ENCODE results near the gene CDH13. TPM values are rescaled to one million over a fixed set of nuclear protein-coding genes. Genes with fewer than 3 reads are reported as not detected.

The CDH13 gene
- total RNA-seq, 1 experiment from 2014 or later: 49.3 TPM

GRCh38 chr16:83059237-83059636 lies 432.5 kb downstream of the CDH13 start:
- POLR2A ChIA-PET: interaction anchor here (0.5 kb wide), 1 partner anchor 435 kb away, joined by 3 read pairs; no protein-coding TSS in a partner anchor
- no peak for TF ChIP-seq CTCF (IDR thresholded peaks at IDR 0.05; ENCODE audit: unreplicated experiment)
- no peaks in the 10 kb centered on the region for H3K27me3 Mint-ChIP-seq (ENCODE audit: insufficient read depth, unreplicated experiment)
- DNase-seq (ENCODE audit: unreplicated experiment): no peak
- H3K36me3 Mint-ChIP-seq (ENCODE audit: insufficient read depth, unreplicated experiment): peaks cover 6% of the 10 kb centered on the region
- no peaks in the 10 kb centered on the region for H3K4me1 Mint-ChIP-seq (ENCODE audit: insufficient read depth, unreplicated experiment)
- no peak overlapping the region for H3K27ac Mint-ChIP-seq (ENCODE audit: low read depth, unreplicated experiment)
- CTCF ChIA-PET: no interaction called here
- H3K9me3 Mint-ChIP-seq (ENCODE audit: unreplicated experiment): no peaks in the 10 kb centered on the region
- intact Hi-C loops (cut with micrococcal nuclease): no loop called here
- no TSS peak for BruUV-seq (replicated peaks)
- H3K4me3 Mint-ChIP-seq (ENCODE audit: unreplicated experiment): no peak overlapping the region

DNA sequence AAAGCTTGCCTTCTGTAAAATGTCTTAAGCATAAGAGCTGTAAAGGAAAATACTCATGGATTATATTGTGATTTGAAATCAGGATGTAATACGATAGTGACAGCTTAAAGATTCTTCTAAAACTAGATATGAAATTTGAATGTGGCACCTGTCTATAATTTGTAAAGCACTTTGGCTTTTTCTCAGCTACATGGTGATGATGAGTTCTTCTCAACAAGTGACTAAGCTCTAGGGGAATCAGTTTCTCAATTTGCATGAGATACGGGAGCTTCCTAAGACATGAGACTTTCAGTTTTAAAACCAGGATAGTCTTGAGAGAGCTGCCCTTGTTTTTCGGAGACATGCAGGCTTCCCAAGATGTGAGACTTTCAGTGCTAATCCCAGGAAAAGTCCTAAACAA lies 439.2 kb downstream of the CDH13 start:
- ChIA-PET CTCF (no interaction called here), POLR2A (no interaction called here)
- Mint-ChIP-seq H3K4me1 (ENCODE audit: insufficient read depth, unreplicated experiment) (no peaks in the 10 kb centered on the region), H3K27me3 (ENCODE audit: insufficient read depth, unreplicated experiment) (no peaks in the 10 kb centered on the region), H3K4me3 (ENCODE audit: unreplicated experiment) (no peak overlapping the region), H3K27ac (ENCODE audit: low read depth, unreplicated experiment) (no peak overlapping the region), H3K9me3 (ENCODE audit: unreplicated experiment) (no peaks in the 10 kb centered on the region), H3K36me3 (ENCODE audit: insufficient read depth, unreplicated experiment) (no peaks in the 10 kb centered on the region)
- no peak for TF ChIP-seq CTCF (IDR thresholded peaks at IDR 0.05; ENCODE audit: unreplicated experiment)
- DNase-seq (ENCODE audit: unreplicated experiment): no peak
- no TSS peak for BruUV-seq (replicated peaks)
- intact Hi-C loops (cut with micrococcal nuclease): loop anchor here (5.0 kb wide), 1 partner anchor 434 kb away; no protein-coding TSS in a partner anchor

DNA sequence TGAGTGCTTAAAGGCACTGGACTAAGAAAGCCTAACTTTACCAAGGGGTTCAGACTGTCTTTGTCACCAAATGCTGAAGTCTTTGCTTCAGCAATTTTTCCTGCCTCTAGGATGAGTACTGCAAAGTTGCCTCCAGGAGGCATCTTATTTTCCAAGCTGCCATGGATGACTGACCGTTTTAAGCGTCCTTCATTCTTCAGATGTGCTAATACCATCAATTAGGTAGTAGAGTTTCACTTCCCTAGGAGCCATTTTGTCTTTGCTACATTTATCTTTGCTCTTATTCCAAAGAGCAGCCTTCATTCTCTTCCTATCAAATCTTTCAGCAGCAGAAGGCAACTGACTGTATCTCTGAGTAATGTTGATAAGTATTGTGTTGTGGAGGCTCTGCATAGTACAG lies 440.1 kb downstream of the CDH13 start:
- no peak overlapping the region for H3K27ac Mint-ChIP-seq (ENCODE audit: low read depth, unreplicated experiment)
- intact Hi-C loops (cut with micrococcal nuclease): loop anchor here (5.0 kb wide), 1 partner anchor 435 kb away; no protein-coding TSS in a partner anchor
- no peaks in the 10 kb centered on the region for H3K36me3 Mint-ChIP-seq (ENCODE audit: insufficient read depth, unreplicated experiment)
- no TSS peak for BruUV-seq (replicated peaks)
- DNase-seq (ENCODE audit: unreplicated experiment): no peak
- ChIA-PET CTCF (no interaction called here), POLR2A (no interaction called here)
- no peaks in the 10 kb centered on the region for H3K4me1 Mint-ChIP-seq (ENCODE audit: insufficient read depth, unreplicated experiment)
- no peaks in the 10 kb centered on the region for H3K9me3 Mint-ChIP-seq (ENCODE audit: unreplicated experiment)
- H3K27me3 Mint-ChIP-seq (ENCODE audit: insufficient read depth, unreplicated experiment): no peaks in the 10 kb centered on the region
- no peak for TF ChIP-seq CTCF (IDR thresholded peaks at IDR 0.05; ENCODE audit: unreplicated experiment)
- H3K4me3 Mint-ChIP-seq (ENCODE audit: unreplicated experiment): no peak overlapping the region

GRCh38 chr16:83068686-83069085 lies 441.9 kb downstream of the CDH13 start:
- ChIA-PET POLR2A (no interaction called here), CTCF (interaction anchor here (0.6 kb wide), 1 partner anchor 96 kb away, joined by 4 read pairs; no protein-coding TSS in a partner anchor)
- no peaks in the 10 kb centered on the region for H3K9me3 Mint-ChIP-seq (ENCODE audit: unreplicated experiment)
- peak; percentile 16 for DNase-seq (ENCODE audit: unreplicated experiment)
- H3K36me3 Mint-ChIP-seq (ENCODE audit: insufficient read depth, unreplicated experiment): no peaks in the 10 kb centered on the region
- H3K27me3 Mint-ChIP-seq (ENCODE audit: insufficient read depth, unreplicated experiment): no peaks in the 10 kb centered on the region
- no peak overlapping the region for H3K4me3 Mint-ChIP-seq (ENCODE audit: unreplicated experiment)
- H3K4me1 Mint-ChIP-seq (ENCODE audit: insufficient read depth, unreplicated experiment): peaks cover 10% of the 10 kb centered on the region
- TF ChIP-seq CTCF (IDR thresholded peaks at IDR 0.05; ENCODE audit: unreplicated experiment): peak; percentile 20
- intact Hi-C loops (cut with micrococcal nuclease): loop anchor here (5.0 kb wide), 1 partner anchor 436 kb away; no protein-coding TSS in a partner anchor
- H3K27ac Mint-ChIP-seq (ENCODE audit: low read depth, unreplicated experiment): no peak overlapping the region
- BruUV-seq (replicated peaks): no TSS peak

Measured in MCF 10A (cell line).